Choroid plexus epithelial cell (primary cell): ENCODE data around the gene KCTD1.

Experiments used
- DNase-seq: peaks from one replicate; pipeline ENCODE4 v3.0.0-alpha.2; 2010; ENCODE audit warnings: low read depth
- H3K4me3 ChIP-seq: 2 replicates; pipeline ENCODE4 v1.5.1; 2011; ENCODE audit warnings: low read depth, mild to moderate bottlenecking, control low read depth, low read length, moderate library complexity
- CTCF ChIP-seq: conservative IDR thresholded peaks from 2 replicates; pipeline ENCODE4 v1.5.1; 2011; ENCODE audit warnings: low read depth, mild to moderate bottlenecking, control low read depth, inconsistent platforms, low read length, moderate library complexity

Gene KCTD1

GRCh38 chr18:26548415-26549262 is at the start of gene KCTD1:
TSS of gene KCTD1 (minus strand) at chr18:26548553. CDS start at chr18:26548536, 17 bp downstream.
- peak; percentile 90 for DNase-seq
- TF ChIP-seq CTCF = no peak
- H3K4me3 ChIP-seq = peak within 1 kb of the TSS; percentile 81

GRCh38 chr18:26593365-26594320 is 45.3 kb upstream of the KCTD1 start:
- no peak overlapping the region for H3K4me3 ChIP-seq
- DNase-seq = no peak
- no peak for TF ChIP-seq CTCF

- no peak overlapping the region for H3K4me3 ChIP-seq
- TF ChIP-seq CTCF = no peak
- DNase-seq = no peak
These were observed 36.4 kb upstream of the KCTD1 start for GRCh38 chr18:26584745-26585144.

- TF ChIP-seq CTCF = no peak
- no peak for DNase-seq
These were observed 31.7 kb upstream of the KCTD1 start for GRCh38 chr18:26579941-26580618.

GRCh38 chr18:26575865-26576217 is 27.5 kb upstream of the KCTD1 start:
- TF ChIP-seq CTCF = no peak
- H3K4me3 ChIP-seq = no peak overlapping the region
- DNase-seq = peak; percentile 5

More at GRCh38 chr18:26579941-26580618, 31.7 kb upstream of the KCTD1 start:
- H3K4me3 ChIP-seq = no peak overlapping the region

GRCh38 chr18:26574958-26575864 is 26.9 kb upstream of the KCTD1 start:
- peak; percentile 60 for DNase-seq
- TF ChIP-seq CTCF = no peak
- peak overlapping the region; percentile 59 for H3K4me3 ChIP-seq
